GM12875 (cell line): Measurements from ENCODE around the gene CXCL17.

ENCODE experiments used
- H3K4me3 ChIP-seq: one replicate; pipeline ENCODE4 v1.5.1; 2011; ENCODE audit warnings: low read depth, low read length, control low read depth
- CTCF ChIP-seq: IDR thresholded peaks from 2 replicates; pipeline ENCODE4 v1.5.1; 2011; ENCODE audit warnings: low read depth, mild to moderate bottlenecking, control low read depth, inconsistent platforms, low read length, moderate library complexity, borderline replicate concordance; ENCODE audit not compliant: insufficient read depth

The CXCL17 gene

GRCh38 chr19:42386974-42387707 is 55.6 kb downstream of the CXCL17 start:
- no peak overlapping the region for H3K4me3 ChIP-seq
- TF ChIP-seq CTCF, result peak; percentile 45; the same call in 1 of the 2 replicates

- no peak for TF ChIP-seq CTCF
- H3K4me3 ChIP-seq, result no peak overlapping the region
Observed at GRCh38 chr19:42380155-42380554, 62.6 kb downstream of the CXCL17 start.
